ENCODE measurements around the gene FAXC.

GRCh38 chr6:99347804-99348203 is 1.7 kb downstream of the FAXC start:
- no peak for TF ChIP-seq CTCF (IDR thresholded peaks at IDR 0.05)
- no peak for TF ChIP-seq EZH2 (IDR thresholded peaks at IDR 0.05)
- no peak for TF ChIP-seq EZH2phosphoT487 (IDR thresholded peaks at IDR 0.05)

Measured in neural progenitor cell (in vitro differentiated cells).